Activated T-cell treated with anti-CD3 and anti-CD28 coated beads, Interleukin-2, amount 50 U/mL, for 1 hour (primary cell): ENCODE results near the gene RNF133.
"Not testable (repeated sequence)": the region's sequence is repeated elsewhere in the genome, so short reads cannot be mapped to it uniquely, and the experiment has no call there.

ENCODE experiments used
- DNase-seq: peaks from one replicate; pipeline ENCODE4 v3.0.0-alpha.2; 2020

RNF133 gene

DNA sequence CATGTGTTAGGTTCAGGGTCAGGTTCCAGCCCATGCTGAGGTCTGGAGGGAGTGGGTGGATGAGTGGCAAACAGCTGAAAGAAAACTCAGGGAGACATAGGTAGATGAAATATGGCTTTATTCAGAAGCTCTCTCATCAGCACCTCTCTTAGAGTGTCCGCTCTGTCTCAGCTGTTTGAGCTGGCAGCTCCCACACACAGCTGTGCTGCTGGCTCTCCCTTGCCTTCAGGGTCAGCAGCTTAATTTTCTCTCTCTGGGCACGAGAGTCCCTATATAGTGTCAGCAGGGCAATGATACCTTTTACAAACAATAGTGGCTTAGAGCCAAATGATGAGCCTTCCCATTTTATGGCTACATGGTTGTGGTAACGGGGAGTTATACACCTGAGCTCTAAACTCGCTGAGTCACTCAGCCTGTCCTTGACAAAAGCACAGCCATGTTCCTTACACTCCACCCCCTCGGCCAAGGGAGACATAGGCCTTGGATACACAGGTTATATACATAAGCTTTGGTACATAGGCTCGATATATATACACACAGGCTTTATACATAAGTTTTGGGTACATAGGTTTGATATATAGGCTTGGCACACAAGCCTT is 10.4 kb downstream of the RNF133 start:
- DNase-seq, result no peak

DNA sequence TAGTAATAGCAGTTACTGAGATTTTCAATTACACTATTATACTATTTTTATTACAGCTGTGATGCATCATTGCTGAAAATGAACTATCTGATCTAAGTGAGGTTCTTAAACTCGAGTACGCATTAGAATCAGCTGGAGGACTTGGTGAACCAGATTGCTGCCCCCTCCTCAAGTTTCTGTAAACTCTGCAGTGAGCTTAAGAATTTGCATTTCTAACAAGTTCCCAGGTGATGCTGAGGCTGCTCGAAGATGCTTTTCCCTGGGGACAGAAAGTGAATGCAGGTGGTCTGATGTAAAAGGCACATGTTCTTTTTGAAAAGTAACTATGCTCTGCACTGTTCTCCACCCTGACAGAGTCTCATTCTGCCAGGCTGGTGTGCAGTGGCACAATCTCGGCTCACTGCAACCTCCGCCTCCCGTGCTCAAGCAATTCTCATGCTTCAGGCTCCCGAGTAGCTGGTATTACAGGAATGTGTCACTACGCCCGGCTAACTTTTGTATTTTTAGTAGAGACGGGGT is 12.5 kb downstream of the RNF133 start:
- no peak for DNase-seq

DNA sequence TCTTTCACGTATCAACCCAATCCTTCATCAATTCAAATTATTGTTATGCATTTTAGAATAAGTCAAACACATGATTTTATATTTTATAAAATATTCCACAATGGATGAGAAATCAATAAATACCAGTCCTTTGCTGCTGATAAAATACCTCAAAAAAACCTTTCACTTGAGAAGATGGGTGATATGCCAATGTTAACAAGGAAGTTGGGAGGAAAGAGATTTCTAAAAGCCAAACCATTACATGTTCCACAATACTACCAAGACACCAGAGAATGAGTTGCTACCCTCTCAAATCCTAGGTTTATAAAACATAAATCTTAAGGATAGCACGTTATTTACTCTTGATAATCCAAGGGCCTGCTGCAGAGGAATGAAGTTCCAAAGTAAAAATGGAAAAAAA is 14.4 kb downstream of the RNF133 start:
- no peak for DNase-seq

DNA sequence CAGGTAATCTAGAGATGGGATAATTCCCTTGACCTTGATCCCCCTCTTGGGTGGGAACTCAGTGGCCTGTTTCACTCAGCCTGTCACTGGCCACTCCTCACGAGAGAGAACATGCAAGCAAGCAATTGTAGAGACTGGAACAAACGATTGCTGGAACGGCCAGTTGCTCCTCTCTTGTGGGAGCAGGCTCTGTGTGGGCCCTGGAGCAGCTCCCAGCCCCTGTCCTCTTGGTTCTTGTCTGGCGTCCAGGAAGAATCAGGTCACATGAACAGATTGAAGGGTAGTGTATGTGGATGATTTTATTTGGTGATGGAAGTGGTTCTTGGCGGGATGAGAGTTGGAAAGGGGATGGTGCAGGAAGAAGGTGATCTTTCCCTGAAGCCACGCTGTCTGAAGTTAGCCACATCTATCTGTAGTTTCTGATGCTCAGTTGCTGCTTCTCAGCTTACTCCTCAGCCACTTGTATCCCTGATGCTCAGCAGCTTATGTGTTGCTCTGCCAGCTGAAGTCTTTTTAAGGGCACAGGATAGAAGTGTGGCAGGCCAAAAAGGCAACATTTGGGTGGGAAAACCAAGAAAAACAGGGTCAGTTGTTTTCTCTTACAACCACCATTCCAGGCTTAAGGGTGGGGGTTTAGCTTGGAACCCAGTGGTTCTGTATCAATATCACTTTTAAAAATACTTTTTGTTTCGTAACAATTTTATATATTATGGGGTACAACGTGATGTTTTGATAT is 15.9 kb downstream of the RNF133 start:
- DNase-seq, result no peak

DNA sequence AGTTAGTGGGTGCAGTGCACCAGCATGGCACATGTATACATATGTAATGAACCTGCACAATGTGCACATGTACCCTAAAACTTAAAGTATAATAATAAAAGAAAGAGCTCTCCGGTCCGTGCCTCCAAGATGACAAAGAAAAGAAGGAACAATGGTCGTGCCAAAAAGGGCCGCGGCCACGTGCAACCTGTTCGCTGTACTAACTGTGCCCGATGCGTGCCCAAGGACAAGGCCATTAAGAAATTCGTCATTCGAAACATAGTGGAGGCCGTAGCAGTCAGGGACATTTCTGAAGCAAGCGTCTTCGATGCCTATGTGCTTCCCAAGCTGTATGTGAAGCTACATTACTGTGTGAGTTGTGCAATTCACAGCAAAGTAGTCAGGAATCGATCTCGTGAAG is 17.7 kb downstream of the RNF133 start:
- DNase-seq, result not testable (repeated sequence)

DNA sequence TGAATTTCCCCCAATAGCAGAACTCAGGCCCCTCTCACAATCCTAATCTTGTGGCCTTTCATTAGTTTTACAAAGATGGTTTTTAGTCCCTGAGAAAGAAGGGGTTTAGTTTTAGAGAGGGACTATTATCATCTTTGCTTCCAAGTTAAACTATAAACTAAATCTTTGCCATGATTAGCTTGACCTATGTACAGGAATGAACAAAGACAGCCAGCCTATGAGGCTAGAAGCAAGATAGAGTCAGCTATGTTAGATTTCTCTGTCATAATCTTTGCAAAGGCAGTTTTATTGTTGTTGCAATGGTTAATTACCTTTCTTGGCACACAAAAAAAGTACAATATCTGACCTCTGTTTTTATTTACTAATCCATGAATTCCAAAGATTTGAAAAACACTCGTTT is 19.1 kb downstream of the RNF133 start:
- DNase-seq, result no peak

DNA sequence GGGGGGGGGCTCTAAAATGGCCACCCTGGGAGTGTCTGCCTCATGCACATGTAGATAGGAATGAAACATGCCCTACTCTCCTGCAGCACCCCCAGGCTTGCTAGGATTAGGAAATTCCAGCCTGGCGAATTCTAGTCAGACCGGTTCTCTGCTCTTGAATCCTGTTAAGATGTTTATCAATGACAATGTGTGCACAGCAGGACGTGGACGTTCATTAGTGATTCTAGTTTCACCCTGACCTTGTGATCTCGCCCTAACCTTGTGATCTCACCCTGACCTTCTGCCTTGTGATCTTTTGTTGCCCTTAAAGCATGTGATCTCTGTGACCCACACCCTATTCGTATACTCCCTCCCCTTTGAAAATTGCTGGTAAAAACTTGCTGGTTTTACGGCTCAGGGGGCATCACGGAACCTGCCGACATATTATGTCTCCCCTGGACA is 19.6 kb downstream of the RNF133 start:
- DNase-seq, result not testable (repeated sequence)

DNA sequence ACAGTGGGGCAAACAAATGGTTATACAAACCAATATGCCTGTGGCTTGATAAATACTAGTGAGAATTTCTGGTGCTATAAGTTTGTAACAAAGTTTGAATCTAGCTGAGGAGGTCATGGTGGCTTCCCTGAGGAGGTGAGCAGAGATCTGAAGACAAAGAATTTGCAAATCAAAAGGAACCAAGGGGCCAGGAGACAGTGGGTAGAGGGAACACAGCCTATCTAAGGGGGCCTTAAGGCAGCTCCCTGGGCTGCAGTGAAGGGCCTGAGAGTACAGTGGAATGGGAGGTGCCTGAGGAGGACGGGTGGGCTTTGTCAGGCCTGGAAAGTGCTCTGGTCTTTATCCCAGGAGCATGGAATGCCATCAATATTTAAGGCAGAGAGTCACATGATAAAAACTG is 21.8 kb downstream of the RNF133 start:
- DNase-seq, result no peak

DNA sequence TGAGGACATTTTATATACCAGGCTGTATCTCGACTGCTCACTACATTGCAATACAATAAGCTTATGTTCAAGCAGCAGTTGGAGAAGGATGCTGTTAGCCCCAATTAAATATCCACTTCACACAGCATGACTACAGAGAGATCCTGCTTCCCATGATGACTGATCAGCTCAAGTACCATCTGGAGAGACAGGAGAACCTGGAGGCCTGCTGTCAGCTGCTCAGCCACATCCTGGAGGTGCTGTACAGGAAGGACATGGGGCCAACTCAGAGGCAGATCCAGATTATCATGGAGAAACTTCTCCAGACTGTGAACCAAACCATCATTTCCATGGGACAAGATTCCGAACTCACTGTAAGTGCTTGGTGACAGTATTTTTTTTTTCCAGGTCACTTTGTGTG is 22.5 kb downstream of the RNF133 start:
- no peak for DNase-seq

DNA sequence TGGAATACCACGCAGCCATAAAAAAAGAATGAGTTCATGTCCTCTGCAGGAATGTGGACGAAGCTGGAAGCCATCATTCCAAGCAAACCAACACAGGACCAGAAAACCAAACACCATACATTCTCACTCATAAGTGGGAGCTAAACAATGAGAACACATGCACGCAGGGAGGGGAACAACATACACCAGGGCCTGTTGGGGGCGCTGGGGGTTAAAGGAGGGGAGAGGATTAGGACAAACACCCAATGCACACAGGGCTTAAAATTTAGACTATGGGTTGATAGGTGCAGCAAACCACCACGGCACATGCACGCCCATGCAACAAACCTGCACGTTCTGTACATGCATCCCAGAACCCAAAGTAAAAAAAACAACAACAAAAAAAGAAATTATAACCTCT is 23.3 kb downstream of the RNF133 start:
- DNase-seq, result no peak

DNA sequence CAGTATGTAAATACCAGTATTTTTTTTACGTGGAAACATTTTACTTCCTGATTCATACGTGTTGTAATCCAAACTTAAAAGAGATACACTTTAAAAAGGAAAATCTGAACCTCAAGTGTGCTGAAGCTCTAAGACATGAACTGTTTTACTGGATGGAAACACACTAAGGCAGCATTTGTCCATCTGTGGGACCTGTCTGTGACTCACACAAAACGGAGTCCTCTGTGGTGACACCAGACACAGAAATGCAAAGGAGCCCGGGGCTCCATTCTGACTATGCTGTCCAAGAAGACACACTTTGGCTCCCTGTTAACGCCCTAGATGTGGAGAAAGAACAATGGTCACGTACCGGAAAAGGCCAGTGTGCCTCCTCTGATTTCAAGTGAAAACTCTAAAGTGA is 23.9 kb downstream of the RNF133 start:
- DNase-seq, result no peak

DNA sequence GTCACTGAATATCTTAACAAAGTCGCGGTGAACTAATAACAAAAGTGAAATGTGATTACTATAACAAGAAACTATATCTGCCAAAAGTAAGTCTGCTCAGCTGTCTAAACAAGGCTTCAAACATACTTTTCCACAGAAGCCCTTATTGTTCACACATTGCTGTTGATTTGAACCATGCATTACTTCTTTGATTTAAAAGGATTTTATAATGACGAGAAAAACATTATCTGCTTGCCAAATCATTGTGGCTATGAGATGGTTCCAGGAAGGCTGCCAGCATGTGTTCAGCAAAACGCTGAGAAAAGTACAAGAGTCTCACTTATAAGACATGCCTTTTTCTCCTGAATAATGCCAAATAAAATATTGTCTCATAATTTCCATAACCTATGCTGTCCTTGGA is 24.4 kb downstream of the RNF133 start:
- DNase-seq, result no peak

DNA sequence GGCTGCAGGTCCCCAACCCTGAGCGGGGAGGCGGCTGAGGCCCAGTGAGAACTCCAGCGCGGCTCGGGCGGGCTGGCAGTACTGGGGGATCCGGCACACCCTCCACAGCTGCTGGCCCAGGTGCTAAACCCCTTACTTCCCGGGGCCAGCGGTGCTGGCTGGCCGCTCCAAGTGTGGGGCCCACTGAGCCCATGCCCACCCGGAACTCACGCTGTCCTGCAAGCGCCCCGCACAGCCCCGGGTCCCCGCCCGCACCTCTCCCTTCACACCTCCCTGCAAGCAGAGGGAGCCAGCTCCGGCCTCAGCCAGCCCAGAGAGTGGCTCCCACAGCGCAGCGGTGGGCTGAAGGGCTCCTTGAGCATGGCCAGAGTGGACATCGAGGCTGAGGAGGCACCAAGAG is 25.0 kb downstream of the RNF133 start:
- no peak for DNase-seq

DNA sequence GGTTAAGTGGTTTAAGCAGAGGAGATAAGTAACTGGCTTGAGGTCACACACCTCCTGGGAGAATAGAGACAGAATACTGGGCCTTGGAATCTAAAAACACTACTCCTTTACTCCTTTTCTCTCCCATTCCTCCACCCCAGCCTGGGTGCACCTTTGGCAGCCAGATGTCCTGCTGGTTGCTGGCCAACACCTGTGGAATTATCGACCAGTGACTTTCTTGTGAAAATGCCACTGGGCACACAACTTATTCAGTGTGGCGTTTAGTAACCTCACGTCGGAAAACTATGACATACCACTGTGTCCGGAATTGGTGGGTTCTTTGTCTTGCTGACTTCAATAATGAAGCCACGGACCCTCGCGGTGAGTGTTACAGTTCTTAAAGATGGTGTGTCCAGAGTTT is 26.4 kb downstream of the RNF133 start:
- DNase-seq, result no peak

DNA sequence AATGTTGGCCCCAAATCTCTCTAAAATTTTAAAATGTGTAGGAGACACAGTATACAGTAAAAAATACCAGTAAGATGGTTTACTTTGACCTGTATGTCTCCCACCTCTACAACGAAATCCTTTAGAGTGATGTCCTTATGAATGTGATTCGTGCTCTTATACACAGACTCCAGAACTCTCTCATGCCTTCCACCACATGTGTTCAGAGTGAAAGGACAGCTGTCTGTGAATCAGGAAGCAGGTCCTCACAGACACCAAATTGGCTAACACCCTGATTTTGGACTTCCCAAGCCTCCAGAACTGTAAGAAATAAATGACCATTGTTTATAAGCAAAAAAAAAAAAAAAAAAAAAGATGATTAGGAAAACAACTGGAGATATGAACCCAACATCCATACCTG is 35.2 kb downstream of the RNF133 start:
- DNase-seq, result no peak

DNA sequence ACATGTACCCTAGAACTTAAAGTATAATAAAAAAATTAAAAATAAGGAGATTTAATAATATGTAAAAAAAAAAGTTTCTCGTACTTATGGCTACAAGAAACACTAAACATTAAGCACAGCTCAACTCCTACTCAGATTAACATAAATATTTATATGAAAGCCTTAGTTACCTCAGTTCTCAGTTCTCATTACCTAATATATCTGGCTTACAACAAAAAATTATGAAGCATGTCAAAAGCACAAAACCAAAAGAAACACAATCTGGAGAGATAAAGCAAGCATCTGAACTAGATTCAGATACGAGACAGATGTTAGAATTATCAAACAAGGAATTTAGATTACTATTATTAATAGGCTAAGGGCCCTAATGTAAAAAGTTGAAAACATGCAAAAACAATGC is 40.1 kb downstream of the RNF133 start:
- DNase-seq, result no peak

DNA sequence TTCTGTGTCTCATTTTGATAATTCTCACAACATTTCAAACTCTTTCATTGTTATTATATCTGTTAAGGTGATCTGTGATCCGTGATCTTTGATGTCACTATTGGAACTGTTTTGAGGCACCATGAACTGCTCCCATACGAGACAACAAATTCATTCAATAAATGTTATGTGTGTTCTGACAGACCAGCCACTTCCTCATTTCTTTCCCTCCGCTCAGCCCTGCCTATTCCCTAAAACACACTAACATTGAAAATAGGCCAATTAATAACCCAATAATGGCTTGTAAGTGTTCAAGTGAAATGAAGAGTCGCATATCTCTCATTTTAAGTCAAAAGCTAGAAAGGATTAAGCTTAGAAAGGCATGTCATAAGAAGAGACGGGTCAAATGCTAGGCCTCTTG is 45.2 kb downstream of the RNF133 start:
- DNase-seq, result no peak

DNA sequence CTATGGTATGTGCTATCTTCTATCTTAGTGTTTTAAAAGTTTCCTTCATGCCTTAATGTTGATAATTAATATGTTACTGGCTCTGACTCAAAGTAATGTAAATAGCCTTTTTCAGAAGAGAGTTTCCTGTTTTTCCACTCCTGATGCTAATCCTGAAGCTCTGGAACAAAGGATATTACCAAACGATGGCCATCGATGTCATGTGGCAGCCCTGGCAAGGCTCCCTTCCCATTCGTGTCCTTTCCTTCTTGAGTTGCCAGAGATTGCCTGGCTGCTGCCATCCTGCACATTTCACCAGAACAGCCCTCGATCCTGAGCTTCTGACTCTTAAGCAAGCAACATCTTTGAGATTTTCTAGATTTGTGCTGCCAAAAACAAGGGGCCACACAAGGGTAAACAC is 46.0 kb downstream of the RNF133 start:
- no peak for DNase-seq

DNA sequence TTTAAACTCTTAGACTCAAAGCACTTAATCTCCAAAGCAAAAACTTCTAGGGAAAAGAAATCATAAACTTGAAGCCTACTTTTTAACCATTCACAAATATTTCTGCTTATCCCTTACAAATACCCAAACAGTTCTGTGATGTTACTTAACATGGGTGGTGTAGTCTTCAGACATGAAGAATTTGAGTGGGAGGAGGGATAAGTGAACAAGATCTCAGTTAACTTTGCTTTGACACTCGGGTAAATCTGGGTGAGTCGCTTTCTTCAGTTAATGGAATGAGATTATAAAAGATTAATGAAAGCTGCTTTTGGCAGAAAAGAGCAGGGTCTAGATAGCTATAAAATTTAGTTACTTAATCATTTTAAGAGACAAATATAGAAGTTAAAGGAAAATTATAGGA is 47.5 kb downstream of the RNF133 start:
- DNase-seq, result no peak
